GM18526 (cell line): ENCODE data around the gene SLC38A10.

Experiments
- POLR2A ChIP-seq: IDR thresholded peaks from 3 replicates; pipeline ENCODE4 v1.6.1; 2011; ENCODE audit not compliant: insufficient read length; ENCODE audit errors: extremely low read depth

Gene SLC38A10

DNA sequence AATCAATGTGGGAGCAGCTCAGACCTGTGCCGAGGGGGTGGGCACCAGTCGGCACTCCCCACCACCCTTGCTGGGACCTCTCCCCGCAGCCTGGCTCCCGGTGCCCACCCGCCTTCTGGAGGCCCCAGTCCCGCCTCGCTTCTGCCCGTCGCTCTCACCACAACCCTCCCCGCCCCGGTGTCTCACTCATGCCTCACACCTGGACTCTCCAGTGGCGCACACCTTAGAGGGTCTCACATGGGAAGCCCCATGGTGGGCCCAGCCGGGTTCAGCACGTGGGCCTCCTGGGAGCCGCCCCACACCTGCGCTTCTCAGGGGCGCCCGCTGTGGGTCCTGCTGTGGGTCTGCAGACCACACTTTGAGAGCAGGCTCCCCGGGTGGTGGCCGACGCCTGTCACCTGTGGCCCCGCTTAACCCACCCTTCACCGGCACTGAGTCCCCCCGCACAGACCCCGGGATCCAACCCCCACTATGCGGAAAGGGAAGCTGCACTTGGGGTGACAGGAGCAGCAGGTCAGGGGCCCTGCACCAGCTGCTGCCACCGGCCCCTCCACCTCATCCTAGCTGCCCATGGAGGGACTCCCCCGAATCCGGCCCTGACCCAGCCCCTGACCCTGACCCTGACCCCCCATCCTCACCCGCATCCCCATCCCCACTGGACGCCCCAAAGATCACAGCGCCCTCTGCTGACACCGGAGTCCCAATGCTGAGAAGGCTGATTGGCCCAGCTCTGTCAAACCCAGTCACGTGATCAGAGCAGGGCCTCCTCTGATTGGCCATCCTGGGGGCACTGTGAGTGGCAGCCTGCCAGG lies 27.4 kb upstream of the SLC38A10 start:
- no peak for TF ChIP-seq POLR2A

DNA sequence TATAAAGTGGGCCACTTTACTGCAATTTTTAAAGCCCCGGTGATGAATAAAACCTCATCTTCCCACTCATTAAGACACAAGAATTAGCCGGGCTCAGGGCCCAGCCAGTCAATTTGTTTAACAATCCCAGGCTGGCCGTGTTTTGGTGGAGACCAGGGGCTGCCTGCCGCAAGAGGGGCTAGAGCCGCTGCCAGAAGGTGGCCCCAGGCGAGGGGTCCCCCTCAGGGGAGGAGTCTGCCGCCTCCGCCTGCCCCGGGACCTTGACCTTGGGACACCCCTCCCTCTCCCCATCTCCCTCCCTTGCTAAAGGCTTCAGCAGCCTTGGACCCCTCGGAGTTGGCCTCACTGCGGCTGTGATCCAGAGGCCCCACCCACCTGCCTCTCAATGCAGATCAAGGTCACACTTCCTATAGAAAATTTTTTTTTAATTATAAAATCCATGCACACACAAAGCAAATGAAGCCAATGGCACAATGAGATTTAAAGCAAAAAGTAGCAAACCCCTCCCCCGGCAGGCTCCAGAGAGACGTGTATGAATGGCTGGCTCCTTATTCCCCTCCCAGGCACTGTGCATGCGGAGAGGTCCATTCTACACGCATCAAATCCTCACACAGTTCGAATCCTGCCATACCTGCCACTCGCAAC lies 23.0 kb upstream of the SLC38A10 start:
- no peak for TF ChIP-seq POLR2A

DNA sequence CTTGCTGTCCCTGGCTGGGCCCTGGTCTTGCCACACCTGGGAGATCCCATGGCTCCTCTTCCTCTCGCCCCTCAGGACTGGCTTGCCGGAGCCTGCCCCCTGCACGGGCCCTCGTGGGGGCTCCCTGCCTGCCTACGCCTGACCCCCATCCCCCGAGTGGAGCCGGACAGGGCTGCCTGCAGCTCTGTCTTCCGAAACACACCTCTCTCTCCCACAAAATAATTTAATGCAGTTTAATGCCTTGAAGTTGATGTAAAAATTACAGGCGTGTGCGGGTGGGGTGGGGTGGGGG lies 22.4 kb upstream of the SLC38A10 start:
- TF ChIP-seq POLR2A, result no peak

DNA sequence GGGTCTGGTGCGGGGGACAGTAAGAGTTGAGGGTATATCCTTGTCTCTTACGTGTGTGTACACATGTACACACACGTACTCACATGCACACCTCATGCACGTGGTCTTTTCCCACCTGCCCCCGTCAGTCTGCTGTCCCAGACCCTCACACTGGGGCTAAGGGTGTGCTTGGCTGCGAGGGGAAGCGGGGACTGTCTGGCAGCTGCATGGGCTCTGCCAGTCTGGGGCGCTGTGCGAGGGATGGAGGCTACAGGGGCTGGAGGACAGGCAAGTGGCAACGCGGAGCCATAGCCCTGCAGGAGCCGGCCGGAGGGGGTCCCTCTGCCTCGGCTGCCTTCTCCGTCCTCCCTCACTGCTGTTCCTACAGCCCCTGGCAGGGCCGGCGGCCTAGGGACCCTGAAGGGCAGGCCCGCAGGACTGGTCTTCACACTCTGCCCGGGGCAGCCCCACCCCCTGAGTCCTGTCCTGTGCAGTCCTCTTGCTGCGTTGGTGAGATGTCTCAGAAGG lies 20.8 kb upstream of the SLC38A10 start:
- TF ChIP-seq POLR2A, result no peak

DNA sequence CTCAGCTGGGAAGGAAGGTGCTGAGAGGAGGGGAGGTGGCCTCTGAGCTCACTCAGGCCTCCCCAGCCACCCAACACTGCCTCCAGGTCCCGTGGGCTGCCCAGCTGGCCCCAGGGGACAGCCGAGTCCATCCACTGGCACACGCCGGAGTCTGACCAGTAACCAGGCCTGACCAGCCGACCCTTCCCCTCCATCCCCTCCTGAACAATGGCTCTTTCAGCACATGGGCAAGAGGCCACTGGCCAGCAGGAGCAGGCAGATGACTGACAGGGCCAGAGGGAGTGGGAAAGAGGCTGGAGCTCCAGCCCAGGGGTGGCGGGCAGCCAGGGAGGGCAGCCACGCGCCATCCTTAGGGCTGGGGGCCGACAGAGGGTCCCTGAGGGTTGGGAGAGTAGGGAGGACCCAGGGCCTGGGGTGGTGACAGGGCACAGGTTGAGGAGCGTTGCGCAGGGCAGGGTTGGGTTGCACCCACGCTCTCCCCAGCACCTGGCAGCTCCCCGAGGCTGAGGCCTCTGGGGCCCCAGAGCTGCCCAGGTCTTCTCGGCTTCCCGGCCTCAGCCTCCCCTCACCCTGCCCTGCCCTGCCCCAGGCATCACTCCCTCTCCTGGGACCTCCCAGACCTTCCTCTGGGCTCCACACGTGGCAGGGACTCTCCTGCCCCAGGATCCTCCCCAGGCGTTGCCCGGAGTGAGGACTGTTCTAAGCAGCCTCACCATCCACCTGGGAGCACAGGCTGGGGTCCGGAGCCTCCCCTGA lies 20.2 kb upstream of the SLC38A10 start:
- no peak for TF ChIP-seq POLR2A

DNA sequence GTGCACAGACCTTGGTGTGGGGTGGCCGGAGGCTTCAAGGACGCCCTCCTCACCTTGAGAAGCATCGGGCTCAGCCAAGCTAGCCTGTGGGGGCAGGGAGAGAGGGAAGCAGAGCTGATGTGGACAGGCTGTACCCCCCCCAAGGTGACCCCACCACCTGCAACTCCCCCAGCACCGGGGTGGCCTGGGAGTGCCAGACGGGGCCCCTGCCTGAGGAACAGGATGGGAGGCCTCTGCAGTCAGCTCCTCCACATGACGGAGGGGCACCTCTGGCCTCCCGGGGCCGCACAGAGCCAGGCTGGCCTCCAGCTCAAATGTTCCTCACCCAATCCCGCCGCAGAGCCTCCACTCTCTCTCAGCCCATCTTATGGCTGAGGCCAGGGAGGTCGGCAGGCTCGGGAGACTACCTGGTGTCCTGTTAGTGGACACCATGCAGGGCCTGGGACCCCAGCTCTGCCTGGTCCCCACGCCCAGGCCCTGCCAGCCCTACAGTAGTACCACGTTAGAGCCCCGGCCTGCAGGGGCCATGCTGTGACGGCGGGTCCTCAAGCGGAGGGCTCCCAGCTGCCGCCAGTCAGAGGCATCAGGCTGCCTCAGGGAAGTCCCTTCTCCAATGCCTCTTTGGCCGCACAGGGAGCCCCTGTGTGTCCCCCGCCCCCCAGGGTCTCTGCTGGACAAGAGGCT lies 19.4 kb upstream of the SLC38A10 start:
- TF ChIP-seq POLR2A, result no peak

DNA sequence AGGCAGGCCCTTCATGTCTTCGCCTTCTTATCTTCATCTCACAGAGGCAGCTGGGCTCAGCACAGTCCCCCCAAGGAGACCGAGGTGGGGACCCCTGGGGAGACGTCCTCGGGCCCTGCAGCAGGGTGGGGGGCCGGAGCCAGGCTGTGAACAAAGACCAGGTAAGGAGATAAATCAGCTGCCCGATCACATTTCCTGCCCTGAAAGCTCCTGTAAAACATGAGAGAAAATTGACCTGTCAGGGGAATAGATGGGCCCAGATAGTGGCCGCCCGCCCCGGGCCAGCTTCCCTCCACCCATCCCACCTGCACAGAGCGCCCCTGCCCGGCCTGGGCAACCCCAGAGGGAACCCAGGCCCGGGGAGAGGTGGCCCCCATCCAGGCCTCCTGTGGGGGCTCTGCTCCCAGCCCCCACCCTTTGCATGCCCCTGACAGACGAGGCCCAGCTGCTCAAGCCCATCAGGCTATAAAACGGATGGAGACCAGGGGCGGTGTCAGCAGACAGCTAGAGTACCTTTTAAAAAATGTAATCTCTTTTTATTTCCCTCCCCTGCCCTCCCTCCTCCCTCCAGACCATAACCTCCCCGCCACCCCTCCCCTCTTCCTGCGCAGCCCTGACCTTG lies 18.8 kb upstream of the SLC38A10 start:
- TF ChIP-seq POLR2A, result no peak

DNA sequence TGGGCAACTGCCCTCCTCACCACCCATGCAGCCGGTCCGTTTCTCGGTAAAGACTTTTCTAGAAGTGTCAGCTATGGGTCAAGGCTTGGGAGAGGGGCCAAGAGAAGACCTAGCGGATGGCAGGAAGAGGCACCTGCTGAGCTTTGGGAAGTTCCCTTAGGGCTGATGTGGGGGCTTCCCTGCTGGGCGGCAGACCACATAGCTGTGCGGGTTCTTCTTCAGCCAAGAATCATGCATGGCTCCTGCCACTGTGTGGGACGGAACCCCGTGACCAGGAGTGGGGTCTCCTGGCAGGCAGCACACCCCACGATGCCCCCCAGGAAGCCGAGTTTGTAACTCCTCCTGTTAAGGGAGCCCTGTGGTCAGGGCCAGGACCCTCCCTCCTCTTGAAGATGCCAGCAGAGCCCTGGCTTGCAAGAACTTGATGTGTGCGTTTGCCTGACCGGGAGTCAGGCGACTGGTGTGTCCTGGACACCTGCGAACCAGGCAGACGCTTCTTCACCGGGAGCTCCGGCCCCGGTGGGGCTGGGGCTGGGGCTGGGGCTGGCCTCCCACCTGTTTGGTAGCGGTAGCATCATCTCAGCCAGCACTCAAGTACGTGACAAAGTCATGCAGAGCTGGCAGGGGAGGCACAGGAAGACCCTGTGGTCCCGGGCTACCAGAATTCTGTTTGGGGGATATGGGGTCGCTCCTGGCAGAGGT lies 17.7 kb upstream of the SLC38A10 start:
- TF ChIP-seq POLR2A, result no peak

DNA sequence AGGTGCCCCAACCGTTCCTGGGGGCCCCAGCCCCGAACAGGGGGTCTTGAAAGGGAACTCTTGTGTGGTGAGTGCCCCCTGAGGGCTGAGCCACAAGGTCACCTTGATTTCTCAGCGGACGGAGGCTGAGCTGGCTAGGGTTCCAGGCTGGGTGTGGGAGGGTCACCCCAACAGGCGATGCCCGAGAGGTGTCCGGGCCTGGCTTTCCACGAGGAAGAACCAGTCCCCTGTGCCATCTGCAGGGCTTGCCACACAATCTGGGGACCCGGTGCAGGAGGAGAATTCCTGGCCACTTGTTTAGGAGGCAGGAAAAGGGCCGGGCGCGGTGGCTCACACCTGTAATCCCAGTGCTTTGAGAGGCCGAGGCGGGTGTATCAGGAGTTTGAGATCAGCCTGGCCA lies 16.8 kb upstream of the SLC38A10 start:
- TF ChIP-seq POLR2A, result no peak

DNA sequence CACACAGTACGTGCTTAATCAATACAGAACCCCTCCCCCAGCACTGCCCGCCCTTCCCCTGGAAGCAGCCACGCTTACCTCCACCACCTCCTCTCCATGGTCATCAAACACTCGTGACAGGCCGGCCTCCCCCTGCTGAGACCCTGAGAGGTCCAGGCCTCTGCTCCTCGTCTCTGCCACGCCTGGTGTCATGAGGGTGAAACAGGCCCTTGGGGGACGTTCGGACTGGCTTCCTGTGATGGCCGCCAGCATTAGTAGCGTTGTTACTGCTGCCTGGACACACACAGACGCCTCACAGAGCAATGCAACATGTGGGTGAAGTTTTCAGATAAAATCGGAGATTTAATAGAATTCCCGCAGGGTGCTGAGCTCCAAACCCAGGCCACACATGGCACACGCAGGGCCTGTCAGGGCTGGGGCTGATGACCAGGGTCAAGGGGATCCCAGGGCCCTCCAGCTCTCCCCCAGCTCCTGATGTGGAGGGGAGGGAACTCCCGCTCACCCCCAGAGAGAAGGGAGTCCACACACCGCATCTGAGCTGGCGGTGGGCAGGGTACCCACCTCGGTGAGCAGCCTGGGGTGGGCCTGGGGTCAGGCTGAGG lies 15.9 kb upstream of the SLC38A10 start:
- no peak for TF ChIP-seq POLR2A

DNA sequence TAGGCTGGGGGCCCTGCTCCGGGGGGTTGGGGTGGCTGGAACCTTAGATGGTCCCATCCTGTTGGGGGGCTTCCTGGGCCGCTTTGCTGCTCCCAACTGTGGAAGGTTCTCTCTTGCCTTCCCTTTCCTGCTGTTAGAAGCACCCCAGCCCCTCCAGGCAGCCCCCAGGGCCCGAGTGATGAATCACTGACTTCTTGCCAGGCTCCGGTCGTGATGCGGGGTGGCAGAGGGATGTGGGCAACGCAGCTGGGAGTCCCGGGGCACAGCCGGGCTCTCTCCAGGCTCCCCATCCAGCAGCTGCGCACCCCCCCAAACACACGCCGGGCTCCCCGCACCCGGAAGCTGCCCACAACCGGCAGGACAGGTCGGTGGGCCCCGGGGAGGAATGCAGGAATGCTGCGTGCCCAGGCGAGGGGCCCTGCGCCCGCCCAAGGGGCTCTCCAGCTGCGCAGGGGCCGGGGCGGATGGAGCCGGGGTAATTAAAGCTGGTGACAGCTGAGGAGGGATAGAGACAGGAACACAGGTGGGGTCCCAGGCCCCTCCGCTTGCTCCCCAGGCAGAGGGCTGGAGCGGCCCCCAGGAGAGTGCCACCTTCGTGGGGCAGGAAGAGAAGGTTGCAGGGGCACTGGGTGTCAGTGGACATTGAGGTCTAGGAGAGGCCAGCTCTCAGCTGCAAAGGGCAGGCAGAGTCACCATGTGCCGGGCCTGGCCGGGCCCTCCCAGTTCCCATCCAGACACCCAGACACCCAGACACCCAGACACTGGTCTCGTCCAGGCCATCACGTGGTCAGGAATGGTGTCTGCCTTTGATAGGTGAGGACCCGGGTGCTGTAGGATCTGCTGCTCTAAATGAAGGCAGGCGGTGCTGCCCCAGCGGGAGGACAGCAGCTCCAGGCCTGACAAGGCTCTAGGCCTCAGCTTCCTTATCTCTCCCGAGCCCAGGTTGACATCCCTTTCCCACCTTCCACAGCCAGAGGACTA lies 15.0 kb upstream of the SLC38A10 start:
- no peak for TF ChIP-seq POLR2A

DNA sequence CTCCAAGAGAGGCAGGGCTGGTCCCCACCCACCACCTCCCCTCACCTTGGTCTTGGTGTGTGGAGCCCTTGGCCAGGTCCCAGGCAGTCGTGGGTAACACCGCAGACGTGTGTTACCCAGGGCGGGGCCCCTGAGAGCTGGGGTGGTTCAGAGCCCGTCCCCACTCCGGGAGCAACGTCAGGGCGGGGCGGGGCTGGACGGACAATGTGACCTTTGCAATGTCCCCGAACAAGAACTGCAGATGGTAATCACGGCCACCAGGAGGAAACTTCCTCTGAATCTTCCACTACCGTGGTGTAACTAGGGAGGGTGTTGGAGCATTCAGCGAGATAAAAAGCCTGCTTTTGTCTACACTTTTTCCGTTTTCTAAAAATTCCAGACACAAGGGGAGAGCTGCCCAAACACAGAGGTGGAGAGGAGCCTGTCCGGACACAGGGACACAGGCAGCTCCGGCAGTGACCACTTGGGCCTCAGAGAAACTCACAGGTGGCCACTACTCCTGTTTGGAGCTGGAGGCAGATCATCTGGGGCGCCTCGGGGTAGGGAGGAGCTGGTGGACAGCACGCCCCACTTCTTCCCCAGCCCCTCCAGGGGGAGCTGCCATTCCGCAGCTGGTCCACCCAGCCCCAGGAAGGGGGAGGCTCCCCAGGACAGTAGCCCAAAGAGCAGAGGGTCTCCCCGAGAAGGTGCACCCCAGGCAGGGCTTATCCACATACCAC lies 14.2 kb upstream of the SLC38A10 start:
- TF ChIP-seq POLR2A, result no peak
